NCI-H526 (cell line): ENCODE measurements around the gene ELP4.

Experiments used
- DNase-seq, 2 experiments: peaks; one replicate each; lab custom pipeline; 2025; lab: John Stamatoyannopoulos, UW

Gene ELP4

GRCh38 chr11:31779374-31779791 lies 269.8 kb downstream of the ELP4 start:
- no peak for DNase-seq

GRCh38 chr11:31780078-31780477 lies 270.5 kb downstream of the ELP4 start:
- DNase-seq: no peak

GRCh38 chr11:31780480-31780971 lies 271.0 kb downstream of the ELP4 start:
- no peak for DNase-seq

GRCh38 chr11:31782257-31782656 lies 272.7 kb downstream of the ELP4 start:
- no peak for DNase-seq

GRCh38 chr11:31783252-31783651 lies 273.7 kb downstream of the ELP4 start:
- no peak for DNase-seq

GRCh38 chr11:31784611-31785010 lies 275.0 kb downstream of the ELP4 start:
- DNase-seq: no peak

GRCh38 chr11:31786996-31787685 lies 277.6 kb downstream of the ELP4 start:
- no peak for DNase-seq

GRCh38 chr11:31788085-31788484 lies 278.5 kb downstream of the ELP4 start:
- DNase-seq: no peak

GRCh38 chr11:31790649-31791048 lies 281.1 kb downstream of the ELP4 start:
- DNase-seq: no peak

- DNase-seq: no peak
Observed at GRCh38 chr11:31792036-31792435, 282.5 kb downstream of the ELP4 start.

- no peak for DNase-seq
Observed at GRCh38 chr11:31792456-31792855, 282.9 kb downstream of the ELP4 start.

- no peak for DNase-seq
Observed at GRCh38 chr11:31793264-31793663, 283.7 kb downstream of the ELP4 start.

GRCh38 chr11:31794548-31794947 lies 285.0 kb downstream of the ELP4 start:
- DNase-seq: no peak

- no peak for DNase-seq
Observed at GRCh38 chr11:31795706-31796498, 286.3 kb downstream of the ELP4 start.

GRCh38 chr11:31796499-31797189 lies 287.1 kb downstream of the ELP4 start:
- no peak for DNase-seq

- DNase-seq: no peak
Observed at GRCh38 chr11:31797190-31798056, 287.9 kb downstream of the ELP4 start.

- no peak for DNase-seq
Observed at GRCh38 chr11:31798057-31798553, 288.5 kb downstream of the ELP4 start.

- DNase-seq: no peak
Observed at GRCh38 chr11:31798554-31799434, 289.2 kb downstream of the ELP4 start.

GRCh38 chr11:31799435-31800397 lies 290.1 kb downstream of the ELP4 start:
- no peak for DNase-seq
